Measurements from ENCODE around the gene FOXI1. TPM values are rescaled to one million over a fixed set of nuclear protein-coding genes. Genes with fewer than 3 reads are reported as not detected.
"Not testable (repeated sequence)": the region's sequence is repeated elsewhere in the genome, so short reads cannot be mapped to it uniquely, and the experiment has no call there.

The FOXI1 gene
- total RNA-seq, 4 donors from 2014 or later = not detected

DNA sequence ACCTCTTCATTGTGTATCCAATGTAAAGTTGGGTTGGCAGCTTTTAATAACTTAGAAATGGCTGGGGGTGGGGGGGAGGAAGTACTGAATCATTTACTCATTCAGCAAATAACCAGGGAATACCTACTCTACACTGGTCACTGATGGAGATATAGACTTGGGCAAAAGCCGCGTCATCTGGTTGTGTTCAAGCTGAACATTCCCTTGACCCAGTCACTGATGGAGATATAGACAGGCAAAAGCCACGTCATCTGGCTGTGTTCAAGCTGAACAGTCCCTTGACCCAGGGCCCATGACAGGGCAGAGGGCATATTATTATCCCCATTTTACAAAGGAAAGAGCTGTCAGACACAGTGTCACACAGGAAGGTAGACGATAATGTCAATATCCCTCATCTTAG is 32.6 kb downstream of the FOXI1 start:
- H3K9me3 ChIP-seq = no peaks in the 10 kb centered on the region
- no peaks in the 10 kb centered on the region for H3K4me1 ChIP-seq
- no peak overlapping the region for H3K4me3 ChIP-seq
- ATAC-seq (no peak), DNase-seq (no peak)
- H3K36me3 ChIP-seq = no peaks in the 10 kb centered on the region
- H3K27me3 ChIP-seq = no peaks in the 10 kb centered on the region
- no peak overlapping the region for H3K27ac ChIP-seq
- in situ Hi-C loops (cut with MboI; ENCODE audit: low sequenced_read_pairs in 4 of 4) = no loop called here
- intact Hi-C loops (cut with DNase I; ENCODE audit: low total_unique reads) = no loop called here
- TF ChIP-seq CTCF (IDR thresholded peaks at IDR 0.05 in 4 of 5, conservative IDR thresholded peaks at IDR 0.05 in 1 of 5) (no peak), POLR2A (IDR thresholded peaks at IDR 0.05) (no peak)

GRCh38 chr5:170139786-170140335 is 34.2 kb downstream of the FOXI1 start:
- no peak for TF ChIP-seq CTCF (IDR thresholded peaks at IDR 0.05 in 4 of 5, conservative IDR thresholded peaks at IDR 0.05 in 1 of 5)
- TF ChIP-seq POLR2A (IDR thresholded peaks at IDR 0.05) = no peak
- DNase-seq = no peak
- no peak for ATAC-seq

GRCh38 chr5:170141196-170141595 is 35.5 kb downstream of the FOXI1 start:
- H3K4me3 ChIP-seq; H3K4me1 ChIP-seq; H3K27ac ChIP-seq; ATAC-seq; DNase-seq; H3K9me3 ChIP-seq; H3K27me3 ChIP-seq; H3K36me3 ChIP-seq; intact Hi-C loops (cut with DNase I; ENCODE audit: low total_unique reads); in situ Hi-C loops (cut with MboI; ENCODE audit: low sequenced_read_pairs in 4 of 4): not testable (repeated sequence)

More at GRCh38 chr5:170139786-170140335, 34.2 kb downstream of the FOXI1 start:
- no peak overlapping the region for H3K27ac ChIP-seq
- H3K27me3 ChIP-seq = no peaks in the 10 kb centered on the region
- no peaks in the 10 kb centered on the region for H3K9me3 ChIP-seq
- in situ Hi-C loops (cut with MboI; ENCODE audit: low sequenced_read_pairs in 4 of 4) = no loop called here
- intact Hi-C loops (cut with DNase I; ENCODE audit: low total_unique reads) = no loop called here
- H3K4me3 ChIP-seq = no peak overlapping the region
- H3K36me3 ChIP-seq = no peaks in the 10 kb centered on the region
- H3K4me1 ChIP-seq = no peaks in the 10 kb centered on the region

DNA sequence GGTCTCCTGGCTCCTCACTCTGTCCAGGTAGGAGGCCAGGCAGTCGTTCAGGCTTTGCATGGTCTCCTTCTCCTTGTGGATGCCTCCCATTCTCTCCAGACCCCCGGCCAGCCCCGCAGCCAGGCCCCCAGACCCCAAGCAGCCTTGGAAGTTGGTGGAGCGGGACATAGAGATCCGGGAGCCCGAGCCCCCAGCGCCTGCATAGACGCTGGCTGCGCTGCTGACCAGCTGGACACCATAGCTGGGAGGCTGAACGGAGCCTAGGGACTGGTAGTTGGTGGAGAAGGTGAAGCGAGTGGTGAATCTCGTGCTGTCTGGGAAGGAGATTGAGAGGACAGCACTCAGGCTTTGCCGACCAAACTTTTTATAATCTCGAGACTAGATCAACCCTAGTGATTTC is 35.9 kb downstream of the FOXI1 start:
- intact Hi-C loops (cut with DNase I; ENCODE audit: low total_unique reads) (no loop called here), in situ Hi-C loops (cut with MboI; ENCODE audit: low sequenced_read_pairs in 4 of 4) (no loop called here)
- DNase-seq = no peak
- no peak for ATAC-seq
- H3K27me3 ChIP-seq = no peaks in the 10 kb centered on the region
- H3K9me3 ChIP-seq = no peaks in the 10 kb centered on the region
- no peak overlapping the region for H3K27ac ChIP-seq
- no peaks in the 10 kb centered on the region for H3K36me3 ChIP-seq
- no peaks in the 10 kb centered on the region for H3K4me1 ChIP-seq
- no peak overlapping the region for H3K4me3 ChIP-seq
- TF ChIP-seq POLR2A (IDR thresholded peaks at IDR 0.05) = no peak

- intact Hi-C loops (cut with DNase I; ENCODE audit: low total_unique reads) = no loop called here
- Histone ChIP-seq H3K27ac (no peak overlapping the region), H3K9me3 (no peaks in the 10 kb centered on the region), H3K4me3 (no peak overlapping the region), H3K27me3 (no peaks in the 10 kb centered on the region), H3K36me3 (no peaks in the 10 kb centered on the region), H3K4me1 (no peaks in the 10 kb centered on the region)
- in situ Hi-C loops (cut with MboI; ENCODE audit: low sequenced_read_pairs in 4 of 4) = no loop called here
- ATAC-seq = no peak
- TF ChIP-seq CTCF (IDR thresholded peaks at IDR 0.05 in 4 of 5, conservative IDR thresholded peaks at IDR 0.05 in 1 of 5) (no peak), POLR2A (IDR thresholded peaks at IDR 0.05) (no peak)
- DNase-seq = no peak
Measured at GRCh38 chr5:170142196-170142595, 36.5 kb downstream of the FOXI1 start.

GRCh38 chr5:170143091-170143490 is 37.4 kb downstream of the FOXI1 start:
- TF ChIP-seq CTCF (IDR thresholded peaks at IDR 0.05 in 4 of 5, conservative IDR thresholded peaks at IDR 0.05 in 1 of 5) (no peak), POLR2A (IDR thresholded peaks at IDR 0.05) (no peak)
- ATAC-seq (no peak), DNase-seq (no peak)
- no peaks in the 10 kb centered on the region for H3K9me3 ChIP-seq
- in situ Hi-C loops (cut with MboI; ENCODE audit: low sequenced_read_pairs in 4 of 4) (no loop called here), intact Hi-C loops (cut with DNase I; ENCODE audit: low total_unique reads) (no loop called here)
- no peaks in the 10 kb centered on the region for H3K27me3 ChIP-seq
- H3K36me3 ChIP-seq = no peaks in the 10 kb centered on the region
- H3K27ac ChIP-seq = no peak overlapping the region
- no peak overlapping the region for H3K4me3 ChIP-seq
- H3K4me1 ChIP-seq = no peaks in the 10 kb centered on the region
